Parathyroid adenoma (tissue), 2 donors: ENCODE measurements around the gene DGKI.

Experiments used
- H2AFZ ChIP-seq: fragments of 300-600 bp; sonication (generic); one replicate; pipeline ENCODE4 v1.7.0; 2017; ENCODE audit warnings: antibody characterized with exemption, mild to moderate bottlenecking
- H3K27ac ChIP-seq: fragments of 300-600 bp; sonication (generic); one replicate; pipeline ENCODE4 v1.7.0; 2017
- H3K27me3 ChIP-seq: fragments of 300-600 bp; sonication (generic); one replicate; pipeline ENCODE4 v1.7.0; 2017; ENCODE audit warnings: low read length; ENCODE audit not compliant: control insufficient read depth, insufficient read depth
- H3K36me3 ChIP-seq: fragments of 300-600 bp; sonication (generic); one replicate; pipeline ENCODE4 v1.7.0; 2017; ENCODE audit warnings: low read length; ENCODE audit not compliant: control insufficient read depth, insufficient read depth
- H3K4me1 ChIP-seq: fragments of 300-600 bp; sonication (generic); one replicate; pipeline ENCODE4 v1.7.0; 2017; ENCODE audit warnings: control low read depth
- H3K4me2 ChIP-seq: fragments of 300-600 bp; sonication (generic); one replicate; pipeline ENCODE4 v1.7.0; 2017; ENCODE audit warnings: low read length
- H3K4me3 ChIP-seq: fragments of 300-600 bp; sonication (generic); one replicate; pipeline ENCODE4 v1.7.0; 2017; ENCODE audit warnings: low read depth, low read length
- H3K79me2 ChIP-seq: fragments of 300-600 bp; sonication (generic); one replicate; pipeline ENCODE4 v1.7.0; 2017; ENCODE audit warnings: control low read depth
- H3K9ac ChIP-seq: fragments of 300-600 bp; sonication (generic); one replicate; pipeline ENCODE4 v1.7.0; 2017; ENCODE audit warnings: mild to moderate bottlenecking
- H3K9me3 ChIP-seq: fragments of 300-600 bp; sonication (generic); one replicate; pipeline ENCODE4 v1.7.0; 2017; ENCODE audit warnings: low read length; ENCODE audit not compliant: control insufficient read depth
- CTCF ChIP-seq: fragments of 300-600 bp; sonication (generic); IDR thresholded peaks from one replicate; pipeline ENCODE4 v1.7.0; 2017; ENCODE audit warnings: antibody characterized with exemption, mild to moderate bottlenecking
- donor health status: primary hyperparathyroidism.

The DGKI gene

GRCh38 chr7:137742051-137742450 lies 104.7 kb downstream of the DGKI start:
- Histone ChIP-seq H3K9me3 (no peaks in the 10 kb centered on the region), H3K4me1 (no peaks in the 10 kb centered on the region), H3K4me2 (no peak overlapping the region), H3K36me3 (no peaks in the 10 kb centered on the region), H3K9ac (no peak overlapping the region), H3K79me2 (no peaks in the 10 kb centered on the region), H3K4me3 (no peak overlapping the region), H2AFZ (no peak overlapping the region), H3K27ac (no peak overlapping the region), H3K27me3 (no peaks in the 10 kb centered on the region)
- TF ChIP-seq CTCF = no peak

- no peak overlapping the region for H3K9ac ChIP-seq
- no peaks in the 10 kb centered on the region for H3K4me1 ChIP-seq
- no peak overlapping the region for H3K27ac ChIP-seq
- no peaks in the 10 kb centered on the region for H3K79me2 ChIP-seq
- TF ChIP-seq CTCF = no peak
- no peak overlapping the region for H2AFZ ChIP-seq
- H3K4me3 ChIP-seq = no peak overlapping the region
- no peak overlapping the region for H3K4me2 ChIP-seq
- no peaks in the 10 kb centered on the region for H3K36me3 ChIP-seq
- H3K27me3 ChIP-seq = no peaks in the 10 kb centered on the region
- H3K9me3 ChIP-seq = no peaks in the 10 kb centered on the region
Observed at GRCh38 chr7:137741443-137741842, 105.3 kb downstream of the DGKI start.

- no peak for TF ChIP-seq CTCF
- Histone ChIP-seq H3K27me3 (no peaks in the 10 kb centered on the region), H3K4me3 (no peak overlapping the region), H3K9me3 (no peaks in the 10 kb centered on the region), H3K79me2 (no peaks in the 10 kb centered on the region), H3K4me2 (no peak overlapping the region), H3K36me3 (no peaks in the 10 kb centered on the region), H3K27ac (no peak overlapping the region), H3K4me1 (no peaks in the 10 kb centered on the region), H2AFZ (no peak overlapping the region), H3K9ac (no peak overlapping the region)
Observed at GRCh38 chr7:137734221-137734620, 112.6 kb downstream of the DGKI start.

GRCh38 chr7:137732168-137732567 lies 114.6 kb downstream of the DGKI start:
- no peak overlapping the region for H3K27ac ChIP-seq
- H3K9ac ChIP-seq = no peak overlapping the region
- no peaks in the 10 kb centered on the region for H3K27me3 ChIP-seq
- no peaks in the 10 kb centered on the region for H3K79me2 ChIP-seq
- no peak for TF ChIP-seq CTCF
- no peaks in the 10 kb centered on the region for H3K36me3 ChIP-seq
- H3K4me1 ChIP-seq = no peaks in the 10 kb centered on the region
- no peak overlapping the region for H2AFZ ChIP-seq
- H3K4me2 ChIP-seq = no peak overlapping the region
- no peak overlapping the region for H3K4me3 ChIP-seq
- H3K9me3 ChIP-seq = no peaks in the 10 kb centered on the region

GRCh38 chr7:137731436-137731835 lies 115.3 kb downstream of the DGKI start:
- no peaks in the 10 kb centered on the region for H3K27me3 ChIP-seq
- no peaks in the 10 kb centered on the region for H3K9me3 ChIP-seq
- H2AFZ ChIP-seq = no peak overlapping the region
- H3K4me2 ChIP-seq = no peak overlapping the region
- no peak for TF ChIP-seq CTCF
- no peaks in the 10 kb centered on the region for H3K4me1 ChIP-seq
- H3K79me2 ChIP-seq = no peaks in the 10 kb centered on the region
- no peak overlapping the region for H3K27ac ChIP-seq
- H3K36me3 ChIP-seq = no peaks in the 10 kb centered on the region
- H3K9ac ChIP-seq = no peak overlapping the region
- H3K4me3 ChIP-seq = no peak overlapping the region
